Right lobe of liver (tissue), 4 donors: ENCODE data around the gene PTPN3.

ENCODE experiments used
- POLR2A ChIP-seq: fragments of 450-650 bp; IDR thresholded peaks from one replicate; pipeline ENCODE4 v1.6.1; 2017; ENCODE audit warnings: antibody characterized with exemption, mild to moderate bottlenecking
- TF ChIP-seq, protein P1 (sequence below), 4 donors: fragments of 200-600 bp in 3 of 4; fragments of 450-650 bp in 1 of 4; IDR thresholded peaks; one replicate each; pipeline versions ENCODE4 v1.5.1 to v1.8.0; 2016 to 2022; ENCODE audit warnings: antibody characterized with exemption in 4 of 4, mild to moderate bottlenecking in 2 of 4
- donor health status: DM: no; HTN: no; CAD: no.
- donor health status: DM: no; HTN: no; CAD: no.
- donor health status: DM: no; HTN: yes; CAD: no.

DNA sequence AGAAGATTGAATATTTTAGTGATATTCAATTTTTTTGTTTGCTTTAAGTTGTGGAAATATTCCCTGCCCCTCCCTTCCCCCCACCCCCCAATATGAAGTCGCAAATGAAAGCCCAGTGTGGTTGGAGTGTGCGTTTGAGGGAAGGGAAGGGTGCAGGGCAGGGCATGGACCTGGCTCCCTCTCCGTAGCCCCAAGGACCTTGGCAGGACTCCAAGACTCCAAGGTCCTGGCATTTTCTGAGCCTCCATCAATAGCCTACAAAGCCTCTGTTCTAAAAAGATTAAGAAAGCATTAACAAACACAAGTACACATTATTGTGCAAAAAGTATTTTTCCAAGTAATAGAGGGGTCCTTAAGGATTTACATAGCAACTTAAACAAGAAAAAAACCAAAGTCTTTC is 38.8 kb upstream of the PTPN3 start:
- TF ChIP-seq POLR2A: no peak
- TF ChIP-seq, protein P1, sequence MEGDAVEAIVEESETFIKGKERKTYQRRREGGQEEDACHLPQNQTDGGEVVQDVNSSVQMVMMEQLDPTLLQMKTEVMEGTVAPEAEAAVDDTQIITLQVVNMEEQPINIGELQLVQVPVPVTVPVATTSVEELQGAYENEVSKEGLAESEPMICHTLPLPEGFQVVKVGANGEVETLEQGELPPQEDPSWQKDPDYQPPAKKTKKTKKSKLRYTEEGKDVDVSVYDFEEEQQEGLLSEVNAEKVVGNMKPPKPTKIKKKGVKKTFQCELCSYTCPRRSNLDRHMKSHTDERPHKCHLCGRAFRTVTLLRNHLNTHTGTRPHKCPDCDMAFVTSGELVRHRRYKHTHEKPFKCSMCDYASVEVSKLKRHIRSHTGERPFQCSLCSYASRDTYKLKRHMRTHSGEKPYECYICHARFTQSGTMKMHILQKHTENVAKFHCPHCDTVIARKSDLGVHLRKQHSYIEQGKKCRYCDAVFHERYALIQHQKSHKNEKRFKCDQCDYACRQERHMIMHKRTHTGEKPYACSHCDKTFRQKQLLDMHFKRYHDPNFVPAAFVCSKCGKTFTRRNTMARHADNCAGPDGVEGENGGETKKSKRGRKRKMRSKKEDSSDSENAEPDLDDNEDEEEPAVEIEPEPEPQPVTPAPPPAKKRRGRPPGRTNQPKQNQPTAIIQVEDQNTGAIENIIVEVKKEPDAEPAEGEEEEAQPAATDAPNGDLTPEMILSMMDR (IDR thresholded peaks at IDR 0.05): no peak
